Kidney (tissue), 14 donors: ENCODE results near the gene EMP3. TPM values are rescaled to one million over a fixed set of nuclear protein-coding genes. Genes with fewer than 3 reads are reported as not detected.

Source experiments
- DNase-seq, 5 donors: peaks; one replicate each; pipeline ENCODE4 v3.0.0-alpha.2; 2013 to 2020
- FAIRE-seq: peaks from 2 replicates; lab custom pipeline; 2012; peaks lifted over from hg19 to GRCh38; lab: Jason Lieb, UNC
- H3K27ac ChIP-seq, 2 donors: one replicate each; pipeline ENCODE4 v1.7.0; 2013; ENCODE audit warnings: low read depth in 2 of 2, low read length in 2 of 2, inconsistent platforms in 1 of 2
- H3K27me3 ChIP-seq: one replicate; pipeline ENCODE4 v1.7.1; 2013; ENCODE audit warnings: low read length, inconsistent platforms; ENCODE audit not compliant: control insufficient read depth, insufficient read depth
- H3K36me3 ChIP-seq, 3 donors: one replicate each; pipeline versions ENCODE4 v1.7.0 to v1.7.1; 2013; ENCODE audit warnings: low read length in 3 of 3, control low read depth in 1 of 3, inconsistent platforms in 1 of 3; ENCODE audit not compliant: insufficient read depth in 3 of 3, control insufficient read depth in 2 of 3
- H3K4me1 ChIP-seq, 3 donors: one replicate each; pipeline versions ENCODE4 v1.7.0 to v1.7.1; 2013; ENCODE audit warnings: low read length in 3 of 3, inconsistent platforms in 1 of 3, low read depth in 1 of 3; ENCODE audit not compliant: control insufficient read depth in 2 of 3, insufficient read depth in 2 of 3
- H3K4me3 ChIP-seq, 3 donors: one replicate each; pipeline versions ENCODE4 v1.7.0 to v1.8.1; 2013; ENCODE audit warnings: low read length in 3 of 3, control low read depth in 1 of 3, inconsistent platforms in 1 of 3
- H3K9ac ChIP-seq, 3 donors: one replicate each; pipeline versions ENCODE4 v1.7.0 to v1.7.1; 2013; ENCODE audit warnings: low read length in 3 of 3, control low read depth in 1 of 3, inconsistent platforms in 1 of 3
- H3K9me3 ChIP-seq, 3 donors: one replicate each; pipeline versions ENCODE4 v1.7.0 to v1.7.1; 2013; ENCODE audit warnings: low read length in 3 of 3, control low read depth in 1 of 3, inconsistent platforms in 1 of 3; ENCODE audit not compliant: control insufficient read depth in 2 of 3, insufficient read depth in 1 of 3
- intact Hi-C: fragments of 100-400 bp; cut with DNase I; formaldehyde crosslinking; loops from one replicate; pipeline ENCODE4 v1.11.1; 2022
- polyA plus RNA-seq: library from polyadenylated mRNA; stranded (reverse); fragments of 350-450 nt; fragmentation: Illumina TruSeq; extraction: RNeasy Lipid Tissue Mini Kit (QIAGEN cat#74804); gene quantifications from one replicate; pipeline ENCODE4 v1.2.3, GENCODE V29; 2014; ENCODE audit warnings: low read depth, low replicate concordance; ENCODE audit not compliant: insufficient read depth
- total RNA-seq: library from RNA; stranded (reverse); fragmentation: NEBNext Ultra II Directional; extraction: Animal tissue kit (Norgen Biotek cat#: 25700); gene quantifications from one replicate; pipeline ENCODE4 v1.2.1, GENCODE V29; 2021
- TF ChIP-seq, protein P1 (sequence below): IDR thresholded peaks from 3 replicates; pipeline ENCODE4 v1.5.1; 2012; ENCODE audit warnings: mild to moderate bottlenecking, moderate library complexity, borderline replicate concordance; ENCODE audit not compliant: insufficient read depth; ENCODE audit errors: extremely low read depth
- donor health status: control.
- donor health status: control.
- donor health status: control.
- donor health status: control.
- donor health status: control.
- donor health status: DM: yes; HTN: yes; CAD: no.
- donor health status: Normal renal cell carcinoma (clear cell type).

EMP3 gene
- total and polyA plus RNA-seq, 2 donors from 2014 or later = 75.9 to 78.6 TPM

- H3K9ac ChIP-seq = no peak overlapping the region
- FAIRE-seq = no peak
Observed at GRCh38 chr19:48302600-48302959, 22.8 kb upstream of the EMP3 start.

DNA sequence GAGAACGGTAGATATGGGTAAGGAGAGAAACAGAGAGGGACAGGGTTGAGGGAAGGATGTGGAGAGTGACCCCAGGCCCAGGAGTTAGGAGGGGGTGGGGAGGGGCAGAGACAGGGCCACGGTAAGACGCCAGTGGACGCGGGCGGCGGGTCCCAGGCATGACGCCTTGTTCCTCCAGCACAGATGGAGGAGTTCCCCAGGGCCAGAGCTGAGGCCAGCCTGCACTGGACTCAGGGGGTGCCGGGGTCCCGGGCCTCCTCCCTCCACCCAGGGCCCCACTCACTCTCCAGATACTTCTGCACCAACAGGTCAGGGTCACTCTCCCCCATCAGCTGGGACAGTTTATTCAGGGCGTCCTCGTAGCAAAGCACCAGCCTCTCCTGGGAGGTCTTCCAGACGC is 22.0 kb upstream of the EMP3 start:
- Histone ChIP-seq H3K4me3 (no peak overlapping the region), H3K27me3 (no peaks in the 10 kb centered on the region), H3K9me3 (no peaks in the 10 kb centered on the region), H3K4me1 (no peaks in the 10 kb centered on the region), H3K36me3 (no peaks in the 10 kb centered on the region), H3K9ac (no peak overlapping the region), H3K27ac (no peak overlapping the region)
- intact Hi-C loops = no loop called here
- FAIRE-seq (no peak), DNase-seq (no peak)
- TF ChIP-seq, protein P1, sequence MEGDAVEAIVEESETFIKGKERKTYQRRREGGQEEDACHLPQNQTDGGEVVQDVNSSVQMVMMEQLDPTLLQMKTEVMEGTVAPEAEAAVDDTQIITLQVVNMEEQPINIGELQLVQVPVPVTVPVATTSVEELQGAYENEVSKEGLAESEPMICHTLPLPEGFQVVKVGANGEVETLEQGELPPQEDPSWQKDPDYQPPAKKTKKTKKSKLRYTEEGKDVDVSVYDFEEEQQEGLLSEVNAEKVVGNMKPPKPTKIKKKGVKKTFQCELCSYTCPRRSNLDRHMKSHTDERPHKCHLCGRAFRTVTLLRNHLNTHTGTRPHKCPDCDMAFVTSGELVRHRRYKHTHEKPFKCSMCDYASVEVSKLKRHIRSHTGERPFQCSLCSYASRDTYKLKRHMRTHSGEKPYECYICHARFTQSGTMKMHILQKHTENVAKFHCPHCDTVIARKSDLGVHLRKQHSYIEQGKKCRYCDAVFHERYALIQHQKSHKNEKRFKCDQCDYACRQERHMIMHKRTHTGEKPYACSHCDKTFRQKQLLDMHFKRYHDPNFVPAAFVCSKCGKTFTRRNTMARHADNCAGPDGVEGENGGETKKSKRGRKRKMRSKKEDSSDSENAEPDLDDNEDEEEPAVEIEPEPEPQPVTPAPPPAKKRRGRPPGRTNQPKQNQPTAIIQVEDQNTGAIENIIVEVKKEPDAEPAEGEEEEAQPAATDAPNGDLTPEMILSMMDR = no peak

More at GRCh38 chr19:48302600-48302959, 22.8 kb upstream of the EMP3 start:
- no peak for DNase-seq
- intact Hi-C loops = no loop called here
- Histone ChIP-seq H3K27ac (no peak overlapping the region), H3K4me3 (no peak overlapping the region), H3K9me3 (no peaks in the 10 kb centered on the region), H3K36me3 (no peaks in the 10 kb centered on the region), H3K4me1 (no peaks in the 10 kb centered on the region), H3K27me3 (no peaks in the 10 kb centered on the region)
- TF ChIP-seq, protein P1 = no peak

DNA sequence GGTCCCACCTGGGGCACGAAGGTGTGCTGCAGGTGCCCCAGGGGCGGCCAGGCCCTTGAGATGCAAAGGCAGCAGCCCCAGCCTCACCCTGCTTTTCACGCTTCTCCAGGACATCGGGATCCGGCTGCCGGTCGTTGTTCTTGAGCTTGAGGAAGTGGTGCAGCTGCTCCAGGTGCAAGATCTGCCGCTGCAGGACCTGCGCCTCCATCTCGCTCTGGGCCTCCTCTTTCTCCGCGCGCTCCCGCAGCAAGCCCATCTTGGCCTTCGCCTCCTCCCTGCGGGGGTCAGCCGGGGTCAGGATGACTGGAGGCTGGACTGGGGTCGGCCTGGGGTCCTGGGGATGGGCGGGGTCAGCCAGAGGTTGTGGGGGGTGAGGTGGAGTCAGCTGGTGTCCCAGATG is 21.5 kb upstream of the EMP3 start:
- Histone ChIP-seq H3K36me3 (no peaks in the 10 kb centered on the region), H3K9me3 (no peaks in the 10 kb centered on the region), H3K4me3 (no peak overlapping the region), H3K9ac (no peak overlapping the region), H3K4me1 (no peaks in the 10 kb centered on the region), H3K27ac (no peak overlapping the region), H3K27me3 (no peaks in the 10 kb centered on the region)
- intact Hi-C loops = no loop called here
- DNase-seq (no peak), FAIRE-seq (no peak)
- TF ChIP-seq, protein P1 = no peak
